ENCODE results near the gene WWC2.
"Not testable (repeated sequence)": the region's sequence is repeated elsewhere in the genome, so short reads cannot be mapped to it uniquely, and the experiment has no call there.

WWC2 gene

DNA sequence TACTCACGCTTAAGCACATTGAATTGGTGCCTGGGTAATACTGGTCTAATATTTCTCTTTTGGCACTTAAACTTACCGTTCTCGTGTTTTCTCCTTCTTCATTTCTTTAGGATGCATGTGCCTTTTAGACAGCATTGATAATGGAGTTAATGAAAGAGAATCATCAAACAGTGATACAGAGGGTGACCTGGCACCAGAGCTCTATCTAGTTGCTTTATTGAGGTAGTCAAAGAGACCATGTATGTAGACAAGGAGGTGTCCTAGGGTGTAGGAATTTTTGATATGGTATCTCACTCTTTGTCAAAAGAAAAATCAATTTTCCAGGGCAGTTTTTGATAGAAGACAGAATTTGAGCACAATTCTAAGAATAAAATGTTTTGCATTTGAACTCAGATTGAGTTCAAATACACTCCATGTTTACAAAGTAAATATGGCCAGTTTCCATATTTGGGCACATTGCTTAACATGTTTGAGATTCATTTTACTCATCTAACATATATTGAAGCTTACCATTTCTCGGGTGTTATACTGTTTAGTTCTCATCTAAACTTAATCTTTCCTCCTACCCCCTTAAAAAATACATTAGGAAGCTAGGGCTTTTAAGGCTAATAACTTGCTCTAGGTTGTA is 92.0 kb downstream of the WWC2 start:
- DNase-seq (no peak), ATAC-seq (no peak)
- no peak overlapping the region for H3K4me3 Mint-ChIP-seq
- peaks cover 8% of the 10 kb centered on the region for H3K4me1 Mint-ChIP-seq
- no peak overlapping the region for H3K27ac Mint-ChIP-seq
- no peaks in the 10 kb centered on the region for H3K9me3 Mint-ChIP-seq
- peaks cover 20% of the 10 kb centered on the region for H3K27me3 Mint-ChIP-seq

DNA sequence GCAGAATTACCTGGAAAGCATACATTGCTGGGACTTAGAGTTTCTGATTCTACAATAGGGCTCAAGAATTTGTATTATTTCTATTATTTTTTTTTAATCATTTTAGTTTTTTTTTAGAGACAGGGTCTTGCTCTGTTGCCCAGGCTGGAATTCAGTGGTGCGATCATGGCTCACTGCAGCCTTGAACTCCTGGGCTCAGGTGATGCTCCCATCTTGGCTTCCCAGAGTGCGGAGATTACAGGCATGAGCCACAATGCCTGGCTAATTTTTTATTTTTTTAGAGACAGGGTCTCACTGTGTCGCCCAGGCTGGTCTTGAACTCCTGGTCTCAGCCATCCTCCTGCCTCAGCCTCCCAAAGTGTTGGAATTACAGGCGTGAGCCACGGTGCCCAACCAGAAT is 92.6 kb downstream of the WWC2 start:
- no peaks in the 10 kb centered on the region for H3K9me3 Mint-ChIP-seq
- no peak overlapping the region for H3K4me3 Mint-ChIP-seq
- ATAC-seq = no peak
- H3K27ac Mint-ChIP-seq = no peak overlapping the region
- H3K27me3 Mint-ChIP-seq = peaks cover 20% of the 10 kb centered on the region
- peaks cover 8% of the 10 kb centered on the region for H3K4me1 Mint-ChIP-seq
- no peak for DNase-seq

DNA sequence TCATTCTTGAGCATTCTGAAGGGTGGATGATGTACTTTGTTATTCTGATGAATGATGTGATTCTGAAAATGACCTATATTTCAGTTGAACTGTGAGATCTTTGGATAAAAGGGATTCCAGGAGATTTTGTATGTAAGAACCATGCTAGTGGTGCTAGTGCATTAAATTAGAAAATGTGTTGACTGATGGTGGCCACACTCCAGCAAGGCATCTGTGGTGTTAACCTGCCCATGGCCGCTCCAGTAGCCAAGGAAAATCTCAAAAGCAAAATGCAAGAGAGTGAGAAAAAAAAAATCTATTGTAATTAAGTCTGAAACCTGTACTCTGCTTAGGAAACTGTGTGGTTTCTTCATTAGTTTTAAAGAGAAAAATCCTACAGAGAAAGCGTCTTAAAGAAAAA is 93.5 kb downstream of the WWC2 start:
- Mint-ChIP-seq H3K4me3 (no peak overlapping the region), H3K27me3 (peaks cover 17% of the 10 kb centered on the region), H3K27ac (no peak overlapping the region), H3K4me1 (peaks cover 8% of the 10 kb centered on the region), H3K9me3 (no peaks in the 10 kb centered on the region)
- DNase-seq (no peak), ATAC-seq (no peak)

DNA sequence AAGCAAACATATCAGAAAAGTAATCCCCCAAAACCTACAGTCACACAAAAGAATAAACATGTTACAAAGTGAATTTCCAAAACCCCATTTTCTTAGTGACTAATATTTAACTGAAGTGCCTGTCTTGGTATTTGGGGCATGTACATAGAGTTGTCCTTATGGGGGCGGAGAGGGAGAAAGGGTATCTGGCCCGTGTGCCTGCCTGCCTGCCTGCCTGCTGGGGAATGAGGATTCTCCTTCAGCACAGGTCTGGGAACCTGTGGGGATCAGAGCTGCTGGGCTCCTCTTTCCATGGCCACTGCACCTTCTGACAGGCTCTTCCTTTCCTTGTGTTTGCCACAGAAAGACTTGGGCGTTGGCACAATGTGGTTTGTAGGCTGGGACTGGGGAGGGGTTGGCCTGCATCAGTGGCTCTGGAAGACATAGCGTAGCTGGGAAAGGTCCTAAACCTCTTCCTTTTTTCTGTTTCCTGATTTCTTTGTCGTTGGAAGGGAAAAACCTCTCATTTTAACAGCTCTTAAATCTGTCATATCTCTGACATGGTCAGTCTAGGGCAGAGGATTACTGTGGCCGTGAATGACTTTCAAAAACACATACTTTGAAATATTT is 94.8 kb downstream of the WWC2 start:
- not testable (repeated sequence) for H3K4me1 Mint-ChIP-seq, H3K9me3 Mint-ChIP-seq, H3K27me3 Mint-ChIP-seq, H3K4me3 Mint-ChIP-seq, DNase-seq, ATAC-seq, H3K27ac Mint-ChIP-seq

DNA sequence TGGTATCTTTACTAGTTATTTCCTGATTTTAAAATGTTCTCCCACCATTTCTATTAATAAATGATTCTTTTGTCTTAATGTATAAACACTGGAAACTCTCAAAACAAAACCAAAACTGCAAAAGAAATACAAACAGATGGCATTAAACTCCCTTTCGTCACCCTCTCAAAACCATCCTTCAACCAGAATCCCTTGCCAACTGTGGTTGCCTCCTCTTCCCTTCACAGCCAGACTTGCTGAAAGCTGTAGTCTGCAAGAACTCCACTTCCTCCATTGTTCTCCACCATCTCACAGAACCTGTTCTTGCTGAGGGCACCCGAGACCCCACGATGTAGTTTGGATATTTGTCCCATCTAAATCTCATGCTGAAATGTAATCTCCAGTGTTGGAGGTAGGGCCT is 96.5 kb downstream of the WWC2 start:
- H3K4me3 Mint-ChIP-seq = no peak overlapping the region
- peaks cover 8% of the 10 kb centered on the region for H3K27me3 Mint-ChIP-seq
- ATAC-seq (no peak), DNase-seq (no peak)
- H3K4me1 Mint-ChIP-seq = peaks cover 8% of the 10 kb centered on the region
- peak overlapping the region in 1 of 2 donors; percentile 49 for H3K27ac Mint-ChIP-seq
- H3K9me3 Mint-ChIP-seq = no peaks in the 10 kb centered on the region

DNA sequence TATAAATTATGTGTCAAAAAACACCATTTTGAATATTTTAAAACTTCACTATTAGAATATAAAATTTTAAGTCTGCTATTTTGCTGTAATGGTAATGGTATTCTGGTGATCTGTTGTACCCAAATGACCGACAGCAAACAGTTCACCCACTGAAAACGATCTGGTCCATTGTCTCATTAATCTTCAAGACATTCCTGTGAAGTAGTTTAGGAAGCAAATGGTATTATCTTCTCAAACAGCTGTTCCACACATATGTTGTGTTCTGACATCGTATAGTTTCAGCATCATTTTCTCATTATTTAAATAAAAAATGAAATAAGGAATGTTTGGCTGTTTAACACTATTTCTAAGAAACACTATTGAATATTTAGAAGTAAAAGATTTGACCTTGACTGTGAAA is 98.1 kb downstream of the WWC2 start:
- Mint-ChIP-seq H3K27me3 (peaks cover 8% of the 10 kb centered on the region), H3K27ac (no peak overlapping the region), H3K9me3 (no peaks in the 10 kb centered on the region), H3K4me3 (no peak overlapping the region), H3K4me1 (peaks cover 5% of the 10 kb centered on the region)
- ATAC-seq (no peak), DNase-seq (no peak)

DNA sequence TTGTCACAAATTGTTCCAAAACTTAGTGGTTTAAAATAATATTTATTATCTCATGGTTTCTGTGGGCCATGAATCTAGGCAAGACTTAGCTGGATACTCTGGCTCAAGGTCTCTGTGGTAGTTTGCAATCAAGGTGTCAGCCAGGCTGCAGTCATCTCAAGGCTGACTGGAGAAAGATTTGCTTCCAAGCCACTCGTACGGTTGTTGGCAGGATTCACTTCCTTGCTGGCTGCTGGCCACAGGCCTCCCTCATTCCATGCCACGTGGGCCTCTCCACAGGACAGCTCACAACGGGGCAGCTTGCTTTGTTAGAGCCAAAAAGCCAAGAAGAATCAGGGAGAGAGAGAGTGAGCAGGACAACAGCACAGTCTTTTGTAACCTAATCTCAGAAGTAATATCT is 101.4 kb downstream of the WWC2 start:
- DNase-seq (no peak), ATAC-seq (no peak)
- H3K27ac Mint-ChIP-seq = no peak overlapping the region
- no peak overlapping the region for H3K4me3 Mint-ChIP-seq
- no peaks in the 10 kb centered on the region for H3K9me3 Mint-ChIP-seq
- no peaks in the 10 kb centered on the region for H3K4me1 Mint-ChIP-seq
- peaks cover 8% of the 10 kb centered on the region for H3K27me3 Mint-ChIP-seq

DNA sequence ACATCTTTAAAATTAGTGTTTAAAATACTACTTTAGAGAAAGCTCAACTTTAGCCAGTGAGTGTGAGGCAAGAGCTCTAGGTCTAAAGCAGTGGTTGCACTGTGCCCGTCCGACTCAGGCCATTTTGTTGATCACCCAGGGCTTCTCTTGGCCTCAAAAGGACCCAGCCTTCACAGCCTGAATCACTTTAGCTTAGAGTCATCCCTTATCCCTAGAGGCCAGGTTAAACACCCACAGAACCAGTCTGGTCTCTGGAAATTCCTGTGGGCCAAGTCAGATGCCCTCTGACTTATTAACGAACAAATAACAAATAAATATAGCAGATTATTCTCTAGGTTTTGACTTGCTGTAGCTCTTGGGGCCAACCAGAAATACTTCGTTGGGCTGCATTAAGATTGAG is 102.3 kb downstream of the WWC2 start:
- Mint-ChIP-seq H3K27me3 (peaks cover 3% of the 10 kb centered on the region), H3K4me3 (no peak overlapping the region), H3K4me1 (no peaks in the 10 kb centered on the region), H3K27ac (no peak overlapping the region), H3K9me3 (no peaks in the 10 kb centered on the region)
- no peak for ATAC-seq
- DNase-seq = no peak

DNA sequence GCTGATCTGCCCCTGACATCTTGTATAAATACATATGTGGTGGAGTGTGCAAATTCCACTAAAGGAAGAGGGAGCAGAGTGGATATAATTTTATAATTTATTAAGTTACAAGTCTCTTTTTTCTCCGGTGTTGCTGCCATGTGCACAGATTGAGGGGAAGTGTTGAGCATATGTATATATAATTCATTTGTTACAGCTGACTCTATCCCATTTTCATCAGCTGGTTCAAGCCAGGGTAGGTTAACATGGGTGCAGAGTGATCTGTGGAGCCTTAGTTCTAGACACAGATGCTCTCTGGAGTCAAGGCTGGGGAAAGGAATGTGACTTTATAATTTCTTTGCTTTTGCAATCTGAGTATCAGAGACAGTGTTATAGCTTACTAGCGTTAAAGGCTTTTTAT is 103.5 kb downstream of the WWC2 start:
- DNase-seq (no peak), ATAC-seq (no peak)
- Mint-ChIP-seq H3K4me1 (no peaks in the 10 kb centered on the region), H3K27ac (no peak overlapping the region), H3K4me3 (no peak overlapping the region), H3K9me3 (no peaks in the 10 kb centered on the region), H3K27me3 (no peaks in the 10 kb centered on the region)

DNA sequence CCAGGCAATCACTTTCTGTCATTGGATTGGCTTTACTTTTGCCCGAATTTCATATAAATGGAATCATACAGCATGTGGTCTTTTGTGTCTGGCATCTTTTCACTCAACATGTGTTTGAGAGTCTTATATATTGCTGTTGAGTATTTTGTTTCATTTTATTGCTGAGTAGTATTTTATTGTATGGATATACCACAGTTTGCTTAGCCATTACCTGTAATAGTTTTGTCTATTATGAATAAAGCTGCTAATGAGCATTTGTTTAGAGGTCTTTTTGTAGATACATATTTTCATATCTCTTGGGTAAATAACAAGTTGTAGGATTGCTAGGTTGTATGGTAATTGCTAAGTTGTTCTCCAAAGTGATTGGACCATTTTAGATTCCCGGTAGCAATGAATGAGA is 105.7 kb downstream of the WWC2 start:
- no peak overlapping the region for H3K4me3 Mint-ChIP-seq
- H3K9me3 Mint-ChIP-seq = no peaks in the 10 kb centered on the region
- no peaks in the 10 kb centered on the region for H3K27me3 Mint-ChIP-seq
- no peak overlapping the region for H3K27ac Mint-ChIP-seq
- DNase-seq = no peak
- no peak for ATAC-seq
- no peaks in the 10 kb centered on the region for H3K4me1 Mint-ChIP-seq

DNA sequence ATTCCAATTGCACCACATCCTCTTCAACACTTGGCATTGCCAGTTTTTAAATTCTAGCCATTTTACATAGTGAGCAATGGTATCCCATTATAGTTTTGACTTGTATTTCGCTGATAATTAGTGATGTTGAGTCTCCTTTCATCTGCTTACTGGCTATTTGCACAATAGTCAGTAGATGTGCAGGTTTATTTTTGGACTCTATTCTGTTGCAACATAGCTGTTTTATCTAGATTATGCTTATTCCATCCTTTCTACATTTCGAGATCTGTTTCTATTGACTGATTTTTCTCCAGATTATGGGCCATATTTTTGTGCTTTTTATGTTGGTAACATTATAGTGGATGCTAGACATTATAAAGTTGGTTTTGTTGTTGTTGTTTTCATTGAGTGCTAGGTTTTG is 106.1 kb downstream of the WWC2 start:
- no peak overlapping the region for H3K4me3 Mint-ChIP-seq
- DNase-seq (no peak), ATAC-seq (no peak)
- H3K27ac Mint-ChIP-seq = no peak overlapping the region
- H3K4me1 Mint-ChIP-seq = no peaks in the 10 kb centered on the region
- H3K27me3 Mint-ChIP-seq = no peaks in the 10 kb centered on the region
- H3K9me3 Mint-ChIP-seq = no peaks in the 10 kb centered on the region

DNA sequence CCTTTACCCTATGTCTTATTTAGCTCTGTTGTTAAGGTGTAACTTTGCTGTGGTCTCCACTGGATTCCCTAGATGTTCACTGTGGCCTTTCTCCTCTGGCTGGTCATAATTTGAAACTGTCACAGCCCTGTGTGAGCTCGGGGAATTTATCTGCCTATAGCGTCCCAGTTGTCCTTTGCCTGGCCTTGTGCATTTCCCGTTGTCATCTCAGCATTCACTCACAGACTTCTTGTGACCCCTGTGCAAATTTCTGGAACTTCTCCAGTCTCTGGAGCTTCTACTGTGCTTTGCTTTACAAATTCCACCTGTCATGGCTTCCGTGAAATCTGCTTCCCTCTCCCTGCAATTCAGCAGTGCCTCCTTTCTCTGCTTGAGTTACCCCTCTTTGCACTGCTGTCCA is 106.7 kb downstream of the WWC2 start:
- H3K4me3 Mint-ChIP-seq = no peak overlapping the region
- no peak overlapping the region for H3K27ac Mint-ChIP-seq
- H3K4me1 Mint-ChIP-seq = no peaks in the 10 kb centered on the region
- no peaks in the 10 kb centered on the region for H3K27me3 Mint-ChIP-seq
- DNase-seq (no peak), ATAC-seq (no peak)
- no peaks in the 10 kb centered on the region for H3K9me3 Mint-ChIP-seq

DNA sequence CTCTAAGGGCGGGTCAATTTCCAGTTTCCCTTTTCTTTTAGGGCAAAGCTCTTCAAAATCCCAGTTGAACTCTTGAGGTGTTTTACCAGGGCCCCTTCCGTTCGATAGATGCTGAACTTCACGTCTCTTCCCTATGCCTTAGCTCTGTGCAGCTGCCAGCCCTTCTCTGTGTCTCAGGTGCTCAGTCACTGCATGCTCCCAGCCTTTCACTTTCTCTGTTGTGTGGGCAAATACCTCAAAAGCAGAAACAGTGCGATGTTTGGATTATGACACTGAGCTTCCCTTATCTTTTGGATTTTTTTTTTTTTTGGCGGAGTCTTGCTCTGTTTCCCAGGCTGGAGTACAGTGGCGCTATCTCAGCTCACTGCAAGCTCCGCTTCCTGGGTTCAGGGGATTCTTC is 112.5 kb downstream of the WWC2 start:
- H3K4me3 Mint-ChIP-seq = no peak overlapping the region
- DNase-seq = no peak

DNA sequence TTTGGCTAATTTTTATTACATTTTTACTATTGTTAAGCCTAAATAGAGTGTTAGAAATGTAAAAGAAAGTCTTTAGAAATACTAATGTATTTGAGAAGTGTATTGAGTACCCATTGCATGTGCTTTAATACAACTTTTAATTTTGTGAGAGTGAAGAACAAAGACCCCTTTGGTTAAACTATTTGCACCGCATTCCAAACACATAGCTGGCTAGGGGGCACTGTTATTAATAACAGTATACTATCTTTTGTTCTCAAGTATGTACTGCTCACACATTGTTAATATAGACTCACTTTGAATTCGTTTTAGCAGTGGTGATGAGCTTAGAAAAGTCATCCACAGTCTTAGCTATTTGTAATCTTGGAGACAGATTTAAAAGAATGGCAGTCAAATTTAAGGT is 114.9 kb downstream of the WWC2 start:
- H3K4me1 Mint-ChIP-seq = no peaks in the 10 kb centered on the region
- H3K4me3 Mint-ChIP-seq = no peak overlapping the region
- H3K27ac Mint-ChIP-seq = no peak overlapping the region
- DNase-seq (no peak), ATAC-seq (no peak)
- no peaks in the 10 kb centered on the region for H3K27me3 Mint-ChIP-seq
- no peaks in the 10 kb centered on the region for H3K9me3 Mint-ChIP-seq

More for the DNA sequence above, 112.5 kb downstream of the WWC2 start:
- Mint-ChIP-seq H3K4me1 (no peaks in the 10 kb centered on the region), H3K27ac (no peak overlapping the region), H3K9me3 (no peaks in the 10 kb centered on the region), H3K27me3 (no peaks in the 10 kb centered on the region)
- ATAC-seq = no peak

DNA sequence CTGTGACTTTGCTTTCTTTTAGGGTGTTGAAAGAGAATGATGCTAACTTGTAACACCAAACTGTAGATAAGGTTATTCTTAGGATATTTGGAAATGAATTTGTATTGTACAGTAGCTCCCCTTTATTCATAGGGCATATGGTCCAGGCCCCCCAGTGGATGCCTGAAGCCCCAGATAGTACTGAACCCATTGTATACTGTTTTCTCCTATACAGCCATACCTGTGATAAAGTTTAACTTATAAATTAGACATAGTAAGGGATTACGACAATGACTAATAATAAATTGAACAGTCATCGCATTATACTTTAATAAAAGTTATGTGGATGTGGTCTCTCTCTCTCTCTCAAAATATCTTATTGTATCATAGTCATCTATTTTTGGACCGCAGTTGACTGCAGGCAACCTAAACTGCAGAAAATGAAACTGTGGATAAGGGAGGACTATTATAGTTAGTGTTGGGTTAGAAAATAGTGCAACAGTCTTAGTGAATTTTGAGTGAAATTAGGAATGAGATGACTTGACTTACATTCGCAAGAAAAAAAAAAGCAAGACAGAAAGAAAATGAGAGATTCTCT is 115.9 kb downstream of the WWC2 start:
- Mint-ChIP-seq H3K27me3 (no peaks in the 10 kb centered on the region), H3K9me3 (no peaks in the 10 kb centered on the region), H3K27ac (no peak overlapping the region), H3K4me3 (no peak overlapping the region), H3K4me1 (no peaks in the 10 kb centered on the region)
- DNase-seq (no peak), ATAC-seq (no peak)

DNA sequence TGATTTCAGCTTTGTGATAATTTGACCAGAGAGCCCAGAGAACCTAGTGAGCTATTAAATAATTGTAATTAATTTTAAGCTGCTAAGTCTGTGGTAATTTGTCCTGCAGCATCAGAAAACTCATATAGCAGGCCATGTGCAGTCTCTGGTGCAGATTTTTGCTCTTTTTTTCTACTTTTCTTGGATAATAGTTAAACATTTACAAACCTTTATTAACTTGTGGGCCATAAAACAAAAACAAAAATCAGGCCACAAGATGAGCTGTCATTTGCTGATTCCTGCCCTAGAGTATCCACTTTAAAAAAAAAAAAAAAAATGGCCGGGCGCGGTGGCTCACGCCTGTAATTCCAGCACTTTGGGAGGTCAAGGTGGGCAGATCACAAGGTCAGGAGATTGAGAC is 121.2 kb downstream of the WWC2 start:
- Mint-ChIP-seq H3K27ac (no peak overlapping the region), H3K4me3 (no peak overlapping the region), H3K4me1 (no peaks in the 10 kb centered on the region), H3K9me3 (no peaks in the 10 kb centered on the region), H3K27me3 (no peaks in the 10 kb centered on the region)
- ATAC-seq = no peak
- no peak for DNase-seq

DNA sequence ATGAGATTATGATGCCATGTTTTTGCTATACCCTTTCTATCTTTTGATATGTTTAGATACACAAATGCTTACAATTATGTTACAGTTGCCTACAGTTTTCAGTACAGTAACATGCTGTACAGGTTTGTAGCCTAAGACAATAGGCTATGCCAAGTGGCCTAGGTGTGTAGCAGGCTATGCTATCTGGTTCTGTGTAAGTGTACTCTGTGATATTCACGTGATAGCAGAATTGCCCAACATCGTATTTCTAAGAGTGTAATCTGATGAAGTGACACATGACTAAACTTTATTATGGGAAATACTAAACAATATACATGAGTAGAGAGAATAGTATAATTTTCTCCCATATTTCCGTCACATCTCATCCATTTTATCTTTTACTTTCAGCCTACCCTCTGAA is 124.0 kb downstream of the WWC2 start:
- H3K4me1 Mint-ChIP-seq = no peaks in the 10 kb centered on the region
- no peak overlapping the region for H3K4me3 Mint-ChIP-seq
- no peaks in the 10 kb centered on the region for H3K27me3 Mint-ChIP-seq
- no peak for DNase-seq
- no peak overlapping the region for H3K27ac Mint-ChIP-seq
- ATAC-seq = no peak
- no peaks in the 10 kb centered on the region for H3K9me3 Mint-ChIP-seq
